IPS-15b (cell line): ENCODE measurements around the gene TNNI3K.

ENCODE experiments used
- H3K27me3 ChIP-seq: one replicate; pipeline ENCODE4 v1.6.1; 2013; ENCODE audit warnings: low read length; ENCODE audit not compliant: control insufficient read depth, insufficient read depth
- H3K36me3 ChIP-seq: one replicate; pipeline ENCODE4 v1.6.1; 2013; ENCODE audit warnings: low read length; ENCODE audit not compliant: control insufficient read depth, insufficient read depth
- H3K4me1 ChIP-seq: one replicate; pipeline ENCODE4 v1.6.1; 2013; ENCODE audit warnings: mild to moderate bottlenecking, low read length; ENCODE audit not compliant: control insufficient read depth, insufficient read depth
- H3K4me3 ChIP-seq: one replicate; pipeline ENCODE4 v1.5.1; 2013; ENCODE audit warnings: low read depth, low read length
- H3K9ac ChIP-seq: one replicate; pipeline ENCODE4 v1.6.1; 2013; ENCODE audit warnings: low read depth, mild to moderate bottlenecking, low read length
- H3K9me3 ChIP-seq: one replicate; pipeline ENCODE4 v1.6.1; 2013; ENCODE audit warnings: mild to moderate bottlenecking, low read length; ENCODE audit not compliant: control insufficient read depth, insufficient read depth

Gene TNNI3K

GRCh38 chr1:74235153-74235552 is at the start of gene TNNI3K:
TSS of gene TNNI3K (plus strand) at chr1:74235387. CDS start at chr1:74235452, 65 bp downstream.
- Histone ChIP-seq H3K9ac (no peak within 1 kb of the TSS), H3K27me3 (no peaks in the 10 kb centered on the region), H3K36me3 (no peaks in the 10 kb centered on the region), H3K4me3 (no peak within 1 kb of the TSS), H3K9me3 (no peaks in the 10 kb centered on the region), H3K4me1 (no peaks in the 10 kb centered on the region)

- H3K4me3 ChIP-seq, result no peak overlapping the region
- H3K4me1 ChIP-seq, result no peaks in the 10 kb centered on the region
- H3K36me3 ChIP-seq, result no peaks in the 10 kb centered on the region
- H3K27me3 ChIP-seq, result no peaks in the 10 kb centered on the region
- H3K9ac ChIP-seq, result no peak overlapping the region
- no peaks in the 10 kb centered on the region for H3K9me3 ChIP-seq
Observed at GRCh38 chr1:74193908-74194307, 41.3 kb upstream of the TNNI3K start.

DNA sequence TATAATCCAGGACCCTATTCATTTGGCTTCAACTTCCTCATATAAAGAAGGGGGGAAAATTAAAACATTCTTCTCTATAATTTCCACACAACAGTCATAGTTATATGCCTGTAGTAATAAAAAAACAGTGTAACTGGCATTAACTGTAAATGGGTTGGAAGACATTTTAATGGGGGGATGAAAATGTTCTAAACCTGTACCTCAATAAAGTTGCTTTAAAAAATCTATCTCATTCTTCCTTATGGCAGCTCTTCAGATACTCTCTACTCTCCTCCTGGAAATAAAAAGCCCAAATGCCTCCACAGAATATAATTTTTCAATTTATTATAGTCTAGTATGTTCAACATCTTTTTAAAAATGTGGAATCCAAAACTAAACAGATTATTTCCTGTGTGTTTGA is 39.8 kb upstream of the TNNI3K start:
- H3K27me3 ChIP-seq, result no peaks in the 10 kb centered on the region
- no peak overlapping the region for H3K9ac ChIP-seq
- no peaks in the 10 kb centered on the region for H3K36me3 ChIP-seq
- H3K9me3 ChIP-seq, result no peaks in the 10 kb centered on the region
- H3K4me3 ChIP-seq, result no peak overlapping the region
- no peaks in the 10 kb centered on the region for H3K4me1 ChIP-seq

DNA sequence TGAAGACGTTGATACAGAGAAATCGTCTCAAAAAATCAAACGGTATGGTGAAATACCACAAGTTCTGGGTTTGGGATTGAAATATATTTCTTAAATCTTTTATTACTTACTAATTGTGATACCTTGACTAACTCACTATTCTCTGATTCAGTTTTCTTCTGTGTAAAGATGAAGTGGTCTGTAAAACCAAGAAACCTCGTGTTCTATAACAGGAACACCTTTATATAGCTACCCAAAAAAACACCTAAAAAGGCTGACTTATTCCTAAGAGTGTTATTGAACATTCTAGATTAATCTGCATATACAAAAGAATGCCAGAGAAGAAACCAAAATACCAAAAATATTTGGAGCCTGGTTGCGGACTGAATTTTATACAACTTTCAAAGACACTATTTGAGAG is 37.9 kb upstream of the TNNI3K start:
- Histone ChIP-seq H3K4me1 (no peaks in the 10 kb centered on the region), H3K9me3 (no peaks in the 10 kb centered on the region), H3K4me3 (peak overlapping the region; percentile 87), H3K9ac (no peak overlapping the region), H3K27me3 (no peaks in the 10 kb centered on the region), H3K36me3 (no peaks in the 10 kb centered on the region)

DNA sequence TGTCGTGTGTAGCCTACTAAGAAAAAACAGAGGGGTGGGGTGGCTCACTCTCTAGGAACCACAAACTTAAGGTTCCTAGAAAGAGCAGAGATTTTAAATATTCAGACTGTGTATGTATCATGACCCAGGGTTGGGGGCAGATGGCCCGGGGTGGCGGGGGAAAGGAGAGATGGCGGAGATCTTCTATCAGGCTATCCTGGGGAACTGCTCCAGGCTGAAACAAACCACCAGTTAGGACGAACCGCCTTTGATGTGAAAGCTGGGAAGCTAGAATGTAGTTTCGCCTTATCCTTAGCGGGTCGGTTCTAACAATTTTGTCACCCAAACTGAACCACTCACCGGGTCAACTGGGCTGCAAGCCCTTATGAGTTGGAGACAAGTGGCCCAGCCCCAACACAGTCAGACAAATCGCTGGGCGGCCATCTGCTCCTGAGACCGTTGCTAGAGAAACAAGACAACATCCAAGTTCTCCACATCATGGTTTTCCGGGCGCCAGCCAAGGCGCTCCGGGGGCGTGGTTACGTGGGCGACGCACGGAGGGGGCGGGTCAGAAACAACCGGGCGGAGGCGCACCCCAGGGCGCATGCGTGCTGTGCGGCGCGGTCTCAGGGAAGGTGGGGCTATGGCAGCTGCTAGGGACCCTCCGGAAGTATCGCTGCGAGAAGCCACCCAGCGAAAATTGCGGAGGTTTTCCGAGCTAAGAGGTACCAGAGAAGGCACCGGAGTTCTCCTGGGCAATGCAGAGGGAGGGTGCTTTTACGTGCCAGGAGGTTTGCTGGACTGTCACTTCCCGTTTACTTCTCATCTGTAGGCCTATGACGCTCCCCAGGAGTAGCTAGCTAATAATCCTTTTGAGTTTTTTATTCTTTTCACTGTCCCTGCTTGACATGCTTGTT is 37.3 kb upstream of the TNNI3K start, which contains the start of the genes FPGT and LRRIQ3:
Gene FPGT (plus strand): TSS at position 586 of the 896 bp plus-strand sequence. CDS start 37 bp downstream, at position 623.
Gene LRRIQ3 (minus strand): TSS at position 520 of the 896 bp plus-strand sequence. CDS start 14,492 bp downstream, outside the sequence.
- no peaks in the 10 kb centered on the region for H3K4me1 ChIP-seq
- peak within 1 kb of the TSS; percentile 65 for H3K9ac ChIP-seq
- H3K27me3 ChIP-seq, result no peaks in the 10 kb centered on the region
- H3K4me3 ChIP-seq, result peak within 1 kb of the TSS; percentile 87
- H3K9me3 ChIP-seq, result no peaks in the 10 kb centered on the region
- no peaks in the 10 kb centered on the region for H3K36me3 ChIP-seq

- H3K4me3 ChIP-seq, result no peak overlapping the region
Observed at GRCh38 chr1:74199504-74199903, 35.7 kb upstream of the TNNI3K start.

GRCh38 chr1:74205266-74205665 is 29.9 kb upstream of the TNNI3K start:
- Histone ChIP-seq H3K27me3 (no peaks in the 10 kb centered on the region), H3K4me1 (no peaks in the 10 kb centered on the region), H3K9me3 (no peaks in the 10 kb centered on the region), H3K9ac (no peak overlapping the region), H3K36me3 (no peaks in the 10 kb centered on the region), H3K4me3 (no peak overlapping the region)

More at GRCh38 chr1:74199504-74199903, 35.7 kb upstream of the TNNI3K start:
- Histone ChIP-seq H3K36me3 (no peaks in the 10 kb centered on the region), H3K9ac (no peak overlapping the region), H3K27me3 (no peaks in the 10 kb centered on the region), H3K4me1 (no peaks in the 10 kb centered on the region), H3K9me3 (no peaks in the 10 kb centered on the region)

DNA sequence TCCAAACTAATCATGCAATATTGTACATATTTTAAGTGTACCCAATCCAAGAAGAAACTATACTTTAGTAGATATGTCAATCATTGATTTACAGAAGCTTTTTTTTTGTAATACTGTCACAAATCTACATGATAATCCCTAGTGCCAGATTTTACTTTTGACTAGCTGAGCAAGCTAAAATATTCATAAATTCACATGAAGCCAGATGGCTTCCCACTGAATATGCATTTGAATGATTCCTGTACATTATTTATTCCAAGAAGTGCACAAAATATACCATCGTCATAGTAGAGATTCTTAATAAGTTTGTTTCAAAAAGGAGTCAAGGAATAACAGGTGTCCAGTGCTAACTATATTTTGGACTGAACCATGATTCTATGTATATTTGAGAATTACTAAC is 20.0 kb upstream of the TNNI3K start:
- H3K4me3 ChIP-seq, result no peak overlapping the region
- no peak overlapping the region for H3K9ac ChIP-seq
- no peaks in the 10 kb centered on the region for H3K27me3 ChIP-seq
- H3K9me3 ChIP-seq, result no peaks in the 10 kb centered on the region
- no peaks in the 10 kb centered on the region for H3K36me3 ChIP-seq
- H3K4me1 ChIP-seq, result no peaks in the 10 kb centered on the region

DNA sequence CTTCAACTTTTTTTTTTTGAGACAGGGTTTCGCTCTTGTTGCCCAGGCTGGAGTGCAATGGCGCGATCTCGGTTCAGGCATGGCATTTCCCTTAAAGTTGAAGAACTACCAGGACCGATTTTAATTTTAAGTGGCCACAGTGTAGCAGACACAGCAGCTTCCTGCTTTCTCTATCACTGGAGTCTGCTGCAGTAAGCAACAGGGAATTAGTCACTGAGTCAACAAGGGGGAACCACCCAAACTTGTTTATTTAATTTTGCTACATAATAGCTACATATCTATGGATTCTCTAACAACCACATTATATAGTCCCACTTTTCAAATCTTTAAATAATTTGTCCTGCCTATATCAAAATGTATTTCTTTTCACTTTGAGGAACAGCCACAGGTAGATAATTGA is 12.5 kb upstream of the TNNI3K start:
- Histone ChIP-seq H3K9me3 (no peaks in the 10 kb centered on the region), H3K9ac (no peak overlapping the region), H3K36me3 (no peaks in the 10 kb centered on the region), H3K4me3 (no peak overlapping the region), H3K4me1 (no peaks in the 10 kb centered on the region), H3K27me3 (no peaks in the 10 kb centered on the region)

DNA sequence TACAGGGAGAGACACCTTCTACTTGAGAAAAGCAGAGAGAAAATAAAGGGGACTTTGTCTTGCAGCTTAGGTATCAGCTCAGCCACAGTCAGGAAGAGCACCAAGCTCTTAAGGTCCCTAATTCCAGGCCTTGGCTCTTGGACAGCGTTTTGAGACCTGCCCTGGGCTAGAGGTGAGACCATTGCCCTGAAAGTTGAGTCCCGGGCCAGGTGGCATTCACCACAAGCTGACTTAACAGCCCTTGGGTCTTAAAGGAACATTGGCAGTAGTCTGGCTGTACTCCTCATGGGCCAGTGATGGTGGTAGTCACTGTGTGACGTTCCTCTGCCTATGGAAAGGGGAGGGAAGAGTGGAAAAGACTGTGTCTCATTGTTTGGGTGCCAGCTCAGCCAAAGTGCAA is 11.7 kb upstream of the TNNI3K start:
- no peaks in the 10 kb centered on the region for H3K27me3 ChIP-seq
- H3K36me3 ChIP-seq, result no peaks in the 10 kb centered on the region
- no peaks in the 10 kb centered on the region for H3K4me1 ChIP-seq
- H3K9ac ChIP-seq, result no peak overlapping the region
- no peak overlapping the region for H3K4me3 ChIP-seq
- H3K9me3 ChIP-seq, result no peaks in the 10 kb centered on the region

DNA sequence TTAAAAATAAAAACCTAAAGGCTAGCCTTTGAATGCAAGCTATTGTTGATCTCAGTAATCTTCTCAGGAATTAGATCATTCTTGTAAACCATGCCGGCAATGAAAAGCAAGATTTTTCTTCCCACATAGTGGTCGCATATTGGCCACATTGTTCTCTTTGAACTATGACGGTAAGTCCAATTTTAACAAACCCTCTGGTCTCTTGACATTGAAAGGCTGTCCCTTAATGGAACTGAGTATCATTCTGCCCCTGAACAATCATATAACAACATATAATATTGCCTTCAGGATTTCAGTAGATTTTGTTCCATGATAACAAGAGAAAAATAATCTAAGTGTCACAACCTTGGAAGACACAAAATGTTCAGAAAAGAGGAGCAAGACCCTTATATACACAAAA is 1.3 kb downstream of the TNNI3K start:
- Histone ChIP-seq H3K4me3 (no peak overlapping the region), H3K4me1 (no peaks in the 10 kb centered on the region), H3K27me3 (no peaks in the 10 kb centered on the region), H3K9me3 (no peaks in the 10 kb centered on the region), H3K36me3 (no peaks in the 10 kb centered on the region), H3K9ac (no peak overlapping the region)

GRCh38 chr1:74237035-74237434 is 1.8 kb downstream of the TNNI3K start:
- no peaks in the 10 kb centered on the region for H3K36me3 ChIP-seq
- H3K27me3 ChIP-seq, result no peaks in the 10 kb centered on the region
- no peak overlapping the region for H3K9ac ChIP-seq

More at GRCh38 chr1:74237035-74237434, 1.8 kb downstream of the TNNI3K start:
- H3K9me3 ChIP-seq, result no peaks in the 10 kb centered on the region
- H3K4me3 ChIP-seq, result no peak overlapping the region
- no peaks in the 10 kb centered on the region for H3K4me1 ChIP-seq
